ENCODE results near the gene HARS1.
A peak's percentile ranks its signal among the peaks of the same experiment; 100 is the strongest.
"Not testable (repeated sequence)": the region's sequence is repeated elsewhere in the genome, so short reads cannot be mapped to it uniquely, and the experiment has no call there.

Gene HARS1

GRCh38 chr5:140700177-140701144 is 9.3 kb upstream of the HARS1 start, which contains the start of gene ZMAT2:
Gene ZMAT2, plus strand, starts transcription at chr5:140700447. Its CDS starts 14 bp downstream, at chr5:140700461.
- peak within 1 kb of the TSS; percentile 99 for H3K4me3 Mint-ChIP-seq
- H3K4me1 Mint-ChIP-seq: peaks cover 27% of the 10 kb centered on the region
- peaks cover 79% of the 10 kb centered on the region for H3K36me3 Mint-ChIP-seq
- H3K27ac Mint-ChIP-seq: peak within 1 kb of the TSS; percentile 96
- H3K27me3 Mint-ChIP-seq: no peaks in the 10 kb centered on the region
- no peaks in the 10 kb centered on the region for H3K9me3 Mint-ChIP-seq
- peak; percentile 99 for ATAC-seq

DNA sequence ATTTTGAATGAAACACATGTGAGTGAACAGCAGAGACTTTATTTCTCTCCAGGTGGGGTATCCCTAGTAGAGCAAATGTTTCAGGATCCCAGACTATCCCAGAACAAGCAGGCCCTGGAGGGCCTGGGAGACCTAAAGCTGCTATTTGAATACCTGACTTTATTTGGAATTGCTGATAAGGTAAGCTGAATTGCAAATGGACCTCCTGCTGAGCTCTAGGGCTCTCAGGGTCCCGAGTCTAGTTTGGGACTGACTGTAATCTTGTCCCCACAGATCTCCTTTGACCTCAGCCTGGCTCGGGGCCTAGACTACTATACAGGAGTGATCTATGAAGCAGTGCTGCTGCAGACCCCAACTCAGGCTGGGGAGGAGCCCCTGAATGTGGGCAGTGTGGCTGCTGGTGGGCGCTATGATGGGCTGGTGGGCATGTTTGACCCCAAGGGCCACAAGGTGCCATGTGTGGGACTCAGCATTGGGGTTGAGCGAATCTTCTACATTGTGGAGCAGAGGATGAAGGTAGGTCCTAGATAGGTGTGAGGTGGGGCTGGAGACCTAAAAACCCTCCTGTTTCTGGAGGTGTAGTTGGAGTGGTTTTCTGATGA is 5.8 kb upstream of the HARS1 start:
- no peak overlapping the region for H3K27ac Mint-ChIP-seq
- no peak overlapping the region for H3K4me3 Mint-ChIP-seq
- H3K4me1 Mint-ChIP-seq: peaks cover 26% of the 10 kb centered on the region
- no peaks in the 10 kb centered on the region for H3K9me3 Mint-ChIP-seq
- ATAC-seq: no peak
- peaks cover 67% of the 10 kb centered on the region for H3K36me3 Mint-ChIP-seq
- no peaks in the 10 kb centered on the region for H3K27me3 Mint-ChIP-seq

DNA sequence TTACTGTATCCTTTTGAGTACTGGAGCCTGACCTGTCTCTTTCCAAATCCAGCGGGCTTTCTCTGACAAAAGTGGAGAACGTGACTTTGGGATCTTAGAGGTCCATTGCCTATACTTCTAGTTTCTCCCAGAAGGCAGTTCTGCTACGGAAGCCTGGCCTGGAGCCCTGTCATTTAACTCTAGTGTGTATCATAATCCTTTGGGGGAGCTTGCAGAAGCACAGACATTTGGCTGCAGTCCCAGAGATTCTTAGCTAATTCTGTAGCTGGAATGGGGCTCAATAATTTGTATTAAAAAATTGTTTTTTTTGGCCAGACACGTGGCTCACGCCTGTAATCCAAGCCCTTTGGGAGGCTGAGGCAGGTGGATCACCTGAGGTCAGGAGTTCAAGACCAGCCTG is 3.1 kb upstream of the HARS1 start:
- no peak for ATAC-seq
- Mint-ChIP-seq H3K27ac (no peak overlapping the region), H3K27me3 (no peaks in the 10 kb centered on the region), H3K36me3 (peaks cover 50% of the 10 kb centered on the region), H3K9me3 (no peaks in the 10 kb centered on the region), H3K4me3 (no peak overlapping the region), H3K4me1 (peaks cover 25% of the 10 kb centered on the region)

DNA sequence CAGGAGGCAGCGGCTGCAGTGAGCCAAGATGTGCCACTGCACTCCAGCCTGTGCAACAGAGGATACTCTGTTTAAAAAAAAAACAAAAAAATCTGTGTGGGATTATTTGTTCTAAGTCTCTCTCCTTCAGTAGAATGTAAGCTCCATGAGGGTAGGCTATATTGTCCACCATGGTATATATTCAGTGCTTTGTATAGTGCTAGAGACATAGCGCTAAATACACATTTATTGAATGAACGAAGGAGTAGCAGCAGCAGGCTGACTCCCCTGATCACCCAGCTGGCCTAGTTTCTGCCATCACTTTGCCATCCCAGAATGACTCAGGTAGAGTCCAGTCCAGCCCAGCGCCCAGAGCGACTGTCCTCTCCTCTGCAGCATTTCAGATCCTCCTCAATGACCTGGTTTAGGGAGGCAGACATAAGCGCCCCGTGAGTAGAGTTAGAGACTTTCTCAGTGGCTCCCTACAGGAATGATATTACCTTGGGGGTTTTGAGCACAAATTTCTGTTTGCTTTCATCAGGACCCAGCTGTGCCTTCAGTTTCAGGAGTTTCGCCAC is 716 bp downstream of the HARS1 start:
- Mint-ChIP-seq H3K36me3 (peaks cover 14% of the 10 kb centered on the region), H3K4me1 (peaks cover 25% of the 10 kb centered on the region), H3K9me3 (no peaks in the 10 kb centered on the region), H3K27me3 (no peaks in the 10 kb centered on the region), H3K27ac (peak overlapping the region; percentile 95), H3K4me3 (peak overlapping the region; percentile 99)
- ATAC-seq: no peak

GRCh38 chr5:140678993-140679392 is 12.2 kb downstream of the HARS1 start:
- no peaks in the 10 kb centered on the region for H3K27me3 Mint-ChIP-seq
- no peak overlapping the region for H3K4me3 Mint-ChIP-seq
- no peak overlapping the region for H3K27ac Mint-ChIP-seq
- no peaks in the 10 kb centered on the region for H3K4me1 Mint-ChIP-seq
- no peak for ATAC-seq
- H3K36me3 Mint-ChIP-seq: peaks cover 65% of the 10 kb centered on the region
- no peaks in the 10 kb centered on the region for H3K9me3 Mint-ChIP-seq

- Mint-ChIP-seq H3K27me3 (no peaks in the 10 kb centered on the region), H3K9me3 (no peaks in the 10 kb centered on the region), H3K27ac (no peak overlapping the region), H3K4me1 (no peaks in the 10 kb centered on the region), H3K36me3 (peaks cover 70% of the 10 kb centered on the region), H3K4me3 (no peak overlapping the region)
- ATAC-seq: no peak
Measured at GRCh38 chr5:140677947-140678346, 13.2 kb downstream of the HARS1 start.

DNA sequence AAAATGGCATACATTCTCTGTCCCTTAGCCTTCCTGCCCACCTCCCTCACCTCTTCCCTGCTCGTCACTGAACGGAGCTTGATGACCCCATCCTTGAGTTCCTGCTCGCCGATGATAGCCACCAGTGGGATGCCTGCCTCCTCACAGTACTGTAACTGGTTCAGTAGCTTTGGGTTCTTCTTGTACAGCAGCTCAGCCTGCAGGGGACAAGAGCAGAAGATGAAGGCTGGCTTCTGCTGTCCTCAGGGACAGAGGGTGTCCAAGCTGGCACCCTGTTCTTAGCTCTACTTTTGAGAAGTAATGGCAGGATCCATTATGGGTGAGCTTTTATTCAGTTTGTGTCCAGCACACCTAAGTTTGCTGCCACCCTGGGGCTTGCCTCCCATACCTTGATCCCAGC is 16.5 kb downstream of the HARS1 start:
- peaks cover 76% of the 10 kb centered on the region for H3K36me3 Mint-ChIP-seq
- no peak overlapping the region for H3K27ac Mint-ChIP-seq
- no peaks in the 10 kb centered on the region for H3K4me1 Mint-ChIP-seq
- no peaks in the 10 kb centered on the region for H3K9me3 Mint-ChIP-seq
- H3K4me3 Mint-ChIP-seq: no peak overlapping the region
- ATAC-seq: no peak
- H3K27me3 Mint-ChIP-seq: no peaks in the 10 kb centered on the region

DNA sequence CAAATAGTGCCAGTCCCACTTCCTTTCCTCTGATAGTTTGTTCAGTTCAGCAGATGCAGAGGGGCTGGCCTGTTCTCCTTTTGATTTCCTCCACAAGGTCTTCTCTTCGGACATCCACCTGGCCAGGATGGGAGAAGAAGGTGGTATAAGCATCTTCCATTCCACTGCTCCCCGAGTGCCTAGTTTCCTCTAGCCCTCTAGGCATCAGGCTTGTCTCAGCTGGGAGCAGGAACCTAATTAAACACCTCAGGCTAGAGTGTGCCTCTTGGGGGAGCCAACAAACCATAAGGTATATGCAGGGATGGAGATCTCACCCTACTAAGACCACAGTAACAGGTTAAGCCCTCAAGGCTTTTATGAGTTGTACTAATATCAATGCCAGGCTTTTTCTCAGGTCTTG is 17.0 kb downstream of the HARS1 start:
- H3K36me3 Mint-ChIP-seq: peaks cover 76% of the 10 kb centered on the region
- no peaks in the 10 kb centered on the region for H3K9me3 Mint-ChIP-seq
- H3K27ac Mint-ChIP-seq: no peak overlapping the region
- no peak for ATAC-seq
- H3K4me3 Mint-ChIP-seq: no peak overlapping the region
- no peaks in the 10 kb centered on the region for H3K27me3 Mint-ChIP-seq
- peaks cover 4% of the 10 kb centered on the region for H3K4me1 Mint-ChIP-seq

DNA sequence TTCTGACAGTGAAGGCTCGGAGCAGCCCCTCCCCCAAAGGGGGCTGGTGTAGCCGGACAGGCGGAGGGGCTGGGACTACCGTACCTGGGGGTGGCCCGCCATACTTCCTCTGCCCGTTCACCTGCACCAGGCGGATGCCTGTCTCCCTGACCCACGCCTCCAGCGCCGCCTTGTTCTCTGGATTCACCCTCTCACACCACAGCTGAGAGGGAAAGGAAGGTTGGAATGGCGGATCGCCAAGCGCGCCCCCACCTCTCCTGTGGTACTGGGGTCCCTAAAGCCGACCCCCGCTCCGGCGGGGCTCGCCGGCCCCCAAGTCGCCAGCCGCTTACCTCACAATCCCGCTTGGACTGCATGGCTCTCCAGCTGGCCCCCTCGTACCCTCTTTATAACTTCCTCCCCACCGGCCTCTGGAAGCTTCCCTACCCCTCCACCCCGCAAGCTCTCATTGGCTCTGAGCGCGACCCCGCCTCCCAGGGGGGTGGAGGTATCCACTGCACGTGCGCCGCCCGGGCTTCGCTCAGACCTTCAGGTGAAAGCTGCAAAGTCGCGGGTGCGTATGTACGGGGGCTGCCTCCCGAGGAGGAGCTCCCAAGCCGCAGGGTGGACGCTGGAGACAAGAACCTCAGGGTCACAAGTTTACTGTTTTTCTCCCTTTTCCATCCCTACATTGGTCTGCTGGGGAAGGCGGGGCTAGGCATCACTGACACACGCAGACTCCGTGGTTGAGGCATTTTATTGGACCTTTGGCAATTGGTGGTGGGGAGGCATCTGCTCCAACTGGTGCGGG is 17.8 kb downstream of the HARS1 start, which contains the start of gene DND1:
DND1 (minus strand) TSS at position 390 of the 790 bp plus-strand sequence; CDS start at position 356, 34 bp downstream.
- Mint-ChIP-seq H3K9me3 (no peaks in the 10 kb centered on the region), H3K27me3 (no peaks in the 10 kb centered on the region), H3K36me3 (peaks cover 76% of the 10 kb centered on the region), H3K4me3 (no peak within 1 kb of the TSS), H3K27ac (no peak within 1 kb of the TSS), H3K4me1 (peaks cover 7% of the 10 kb centered on the region)
- ATAC-seq: peak; percentile 37

DNA sequence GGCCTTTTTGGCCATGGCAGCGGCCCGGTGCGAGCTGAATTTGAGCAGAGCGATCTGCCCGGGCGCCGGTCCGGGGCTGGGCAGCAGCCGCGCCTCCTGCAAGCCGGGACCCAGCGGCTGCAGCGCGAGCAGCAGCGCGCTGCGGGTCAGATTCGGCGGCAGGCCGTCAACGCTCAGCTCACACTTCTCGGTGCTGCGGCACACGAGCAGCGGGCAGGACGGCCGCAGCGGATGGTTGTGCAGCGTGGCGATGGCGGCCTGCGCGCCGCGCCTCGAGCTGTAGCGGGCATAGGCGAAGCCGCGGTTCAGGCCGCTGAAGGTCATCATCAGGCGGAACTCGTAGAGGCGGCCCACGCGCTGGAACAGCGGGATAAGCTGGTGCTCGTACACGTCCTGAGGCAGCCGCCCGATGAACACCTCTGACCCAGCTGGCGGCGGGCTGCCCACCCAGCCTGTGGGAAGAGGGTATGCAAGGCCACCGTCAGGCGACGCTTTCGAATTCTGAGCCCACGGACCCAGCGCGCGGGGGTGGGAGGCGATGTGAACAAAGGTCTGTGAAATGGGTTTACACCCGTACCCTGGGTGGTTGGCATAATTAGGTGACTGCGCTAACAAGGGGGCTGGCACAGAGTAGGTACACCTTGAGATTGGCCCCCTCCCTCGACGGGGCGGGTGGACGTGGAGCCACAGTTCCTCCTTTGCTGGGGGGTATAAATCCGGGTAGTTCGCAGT is 18.5 kb downstream of the HARS1 start:
- Mint-ChIP-seq H3K36me3 (peaks cover 76% of the 10 kb centered on the region), H3K27me3 (no peaks in the 10 kb centered on the region), H3K4me3 (no peak overlapping the region), H3K4me1 (peaks cover 14% of the 10 kb centered on the region), H3K9me3 (no peaks in the 10 kb centered on the region), H3K27ac (no peak overlapping the region)
- peak; percentile 10 for ATAC-seq

DNA sequence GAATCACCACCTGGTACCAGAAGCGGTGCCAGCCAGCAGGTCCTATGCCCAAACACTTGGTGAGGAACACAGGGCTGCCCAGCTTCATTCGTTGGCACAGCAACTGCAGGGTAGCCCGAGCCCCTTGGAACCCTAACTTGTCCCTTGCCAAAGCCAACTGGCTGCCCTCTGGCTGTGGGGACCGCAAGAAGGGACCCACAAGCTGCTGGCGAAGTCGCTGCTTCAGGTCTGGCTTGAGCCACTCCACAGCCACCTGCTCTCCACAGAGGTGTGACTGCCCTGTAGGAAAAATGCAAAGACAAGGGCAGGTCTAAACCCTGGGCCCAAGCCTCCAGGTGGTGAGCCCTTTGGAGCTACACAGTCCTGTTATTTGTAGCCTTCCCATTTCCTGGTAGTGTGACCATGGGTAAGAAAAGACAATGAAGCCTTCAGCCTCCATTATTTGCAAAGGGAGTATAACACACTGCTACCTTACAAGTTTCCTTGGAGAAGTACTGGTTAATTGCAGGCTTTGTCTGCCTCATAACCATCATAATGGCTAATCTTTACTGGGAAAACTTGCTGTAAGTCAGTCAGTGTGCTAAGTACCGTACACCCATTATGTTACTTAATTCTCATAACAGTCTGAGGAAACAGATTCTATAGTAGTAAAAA is 19.6 kb downstream of the HARS1 start:
- H3K27ac Mint-ChIP-seq: no peak overlapping the region
- H3K36me3 Mint-ChIP-seq: peaks cover 76% of the 10 kb centered on the region
- ATAC-seq: no peak
- H3K9me3 Mint-ChIP-seq: no peaks in the 10 kb centered on the region
- no peaks in the 10 kb centered on the region for H3K27me3 Mint-ChIP-seq
- H3K4me3 Mint-ChIP-seq: no peak overlapping the region
- peaks cover 24% of the 10 kb centered on the region for H3K4me1 Mint-ChIP-seq

GRCh38 chr5:140671035-140671434 is 20.1 kb downstream of the HARS1 start:
- H3K4me3 Mint-ChIP-seq, H3K27me3 Mint-ChIP-seq, H3K9me3 Mint-ChIP-seq, ATAC-seq: not testable (repeated sequence)
- H3K36me3 Mint-ChIP-seq: peaks cover 76% of the 10 kb centered on the region
- H3K27ac Mint-ChIP-seq: peak overlapping the region; percentile 54
- H3K4me1 Mint-ChIP-seq: peaks cover 30% of the 10 kb centered on the region

- no peaks in the 10 kb centered on the region for H3K9me3 Mint-ChIP-seq
- peaks cover 67% of the 10 kb centered on the region for H3K36me3 Mint-ChIP-seq
- peak within 1 kb of the TSS; percentile 99 for H3K4me3 Mint-ChIP-seq
- ATAC-seq: peak; percentile 98
- peak within 1 kb of the TSS; percentile 97 for H3K27ac Mint-ChIP-seq
- peaks cover 44% of the 10 kb centered on the region for H3K4me1 Mint-ChIP-seq
- no peaks in the 10 kb centered on the region for H3K27me3 Mint-ChIP-seq
Measured at GRCh38 chr5:140664359-140665119, 26.6 kb downstream of the HARS1 start, which contains the start of gene WDR55. Gene WDR55, plus strand, starts transcription at chr5:140664904. Its CDS starts 9 bp downstream, at chr5:140664913.
